NAMALWA (cell line): ENCODE measurements around the gene F3.
"Not testable (repeated sequence)": the region's sequence is repeated elsewhere in the genome, so short reads cannot be mapped to it uniquely, and the experiment has no call there.

Experiments used
- DNase-seq: peaks from one replicate; pipeline ENCODE4 v3.0.0-alpha.2; 2015; ENCODE audit warnings: low spot score

F3 gene

GRCh38 chr1:94541246-94542087 lies at the start of gene F3:
F3 (minus strand) TSS chr1:94541759; CDS start chr1:94541636, 123 bp downstream.
- DNase-seq = no peak

- DNase-seq = no peak
Measured at GRCh38 chr1:94590203-94591137, 48.9 kb upstream of the F3 start.

GRCh38 chr1:94589728-94590127 lies 48.2 kb upstream of the F3 start:
- DNase-seq = no peak

GRCh38 chr1:94582565-94582964 lies 41.0 kb upstream of the F3 start:
- no peak for DNase-seq

- DNase-seq = no peak
Measured at GRCh38 chr1:94580367-94581115, 39.0 kb upstream of the F3 start.

GRCh38 chr1:94579876-94580294 lies 38.3 kb upstream of the F3 start:
- DNase-seq = no peak

DNA sequence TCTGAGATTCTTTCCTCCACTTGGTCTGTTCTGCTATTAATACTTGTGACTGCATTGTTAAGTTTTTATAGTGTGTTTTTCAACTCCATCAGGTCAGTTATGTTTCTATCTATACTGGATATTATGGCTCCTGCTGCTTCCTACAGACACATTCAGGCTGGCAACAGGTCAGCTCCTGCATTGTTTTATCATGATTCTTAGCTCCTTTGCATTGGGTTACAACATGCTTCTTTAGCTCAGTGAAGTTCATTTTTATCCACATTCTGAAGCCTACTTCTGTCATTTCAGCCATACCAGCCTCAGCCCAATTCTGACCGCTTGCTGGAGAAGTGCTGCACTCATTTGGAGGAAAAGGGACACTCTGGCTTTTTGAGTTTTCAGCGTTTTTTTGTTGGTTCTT lies 37.3 kb upstream of the F3 start:
- DNase-seq = no peak

GRCh38 chr1:94573917-94574316 lies 32.4 kb upstream of the F3 start:
- not testable (repeated sequence) for DNase-seq

DNA sequence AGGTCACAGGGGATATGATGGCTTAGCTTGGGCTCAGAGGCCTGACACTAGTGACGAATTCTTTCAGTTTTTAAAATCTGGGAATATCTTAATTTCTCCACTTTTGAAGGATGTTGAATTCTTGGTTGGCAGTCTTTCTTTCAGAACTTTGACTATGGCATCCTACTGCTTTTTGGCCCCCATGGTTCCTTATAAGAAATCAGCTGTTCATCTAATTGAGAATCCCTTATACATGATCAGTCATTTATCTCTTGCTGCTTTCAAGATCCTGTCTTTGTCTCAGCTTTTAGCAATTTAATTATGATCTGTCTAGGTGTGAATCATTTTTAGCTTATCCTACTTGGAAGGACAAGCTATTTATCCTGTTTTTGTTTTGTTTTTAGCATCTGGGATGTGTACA lies 31.2 kb upstream of the F3 start:
- no peak for DNase-seq

- not testable (repeated sequence) for DNase-seq
Measured at GRCh38 chr1:94570965-94571364, 29.4 kb upstream of the F3 start.

DNA sequence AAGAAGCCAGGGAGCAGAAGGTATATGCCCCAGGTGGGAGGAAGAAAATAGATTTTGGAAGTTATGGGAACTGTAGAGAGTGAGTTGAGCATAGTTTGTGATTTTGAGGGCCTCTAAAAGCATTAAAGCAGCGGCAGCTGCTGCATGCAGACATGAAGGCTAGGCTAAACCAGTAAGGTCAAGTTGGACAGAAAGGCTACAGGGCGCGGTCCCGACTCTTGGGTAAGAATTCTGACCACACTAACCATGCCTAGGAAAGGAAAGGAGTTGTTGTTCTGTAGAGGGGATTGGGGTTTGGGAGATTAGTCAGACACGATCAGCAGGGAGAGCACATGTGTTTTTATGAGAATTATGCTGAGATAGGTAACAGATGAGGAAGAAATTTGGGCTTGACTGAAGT lies 27.2 kb upstream of the F3 start:
- DNase-seq = not testable (repeated sequence)

GRCh38 chr1:94567975-94568607 lies 26.5 kb upstream of the F3 start:
- not testable (repeated sequence) for DNase-seq

- not testable (repeated sequence) for DNase-seq
Measured at GRCh38 chr1:94566436-94566835, 24.9 kb upstream of the F3 start.

DNA sequence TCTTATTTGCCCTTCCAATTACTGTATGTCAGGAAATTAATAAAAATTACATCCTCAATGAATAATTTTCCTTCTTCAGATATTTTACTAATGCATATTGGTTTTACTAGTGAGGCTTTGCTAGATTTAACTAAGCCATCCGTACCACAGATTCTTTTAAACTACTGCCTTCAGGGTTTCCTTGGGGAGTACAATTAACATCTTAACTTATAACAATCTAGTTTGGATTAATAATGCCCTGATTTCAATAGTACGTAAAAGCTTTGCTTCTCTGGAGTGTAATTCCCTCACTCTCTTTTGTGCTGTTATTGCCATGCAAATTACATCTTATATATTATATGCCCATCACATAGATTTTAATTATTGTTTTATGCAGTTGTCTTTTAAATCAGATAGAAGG lies 24.3 kb upstream of the F3 start:
- no peak for DNase-seq

GRCh38 chr1:94562519-94563260 lies 21.1 kb upstream of the F3 start:
- DNase-seq = no peak

- DNase-seq = no peak
Measured at GRCh38 chr1:94560333-94560732, 18.8 kb upstream of the F3 start.

GRCh38 chr1:94559921-94560320 lies 18.4 kb upstream of the F3 start:
- DNase-seq = no peak

- DNase-seq = no peak
Measured at GRCh38 chr1:94555091-94555490, 13.5 kb upstream of the F3 start.

DNA sequence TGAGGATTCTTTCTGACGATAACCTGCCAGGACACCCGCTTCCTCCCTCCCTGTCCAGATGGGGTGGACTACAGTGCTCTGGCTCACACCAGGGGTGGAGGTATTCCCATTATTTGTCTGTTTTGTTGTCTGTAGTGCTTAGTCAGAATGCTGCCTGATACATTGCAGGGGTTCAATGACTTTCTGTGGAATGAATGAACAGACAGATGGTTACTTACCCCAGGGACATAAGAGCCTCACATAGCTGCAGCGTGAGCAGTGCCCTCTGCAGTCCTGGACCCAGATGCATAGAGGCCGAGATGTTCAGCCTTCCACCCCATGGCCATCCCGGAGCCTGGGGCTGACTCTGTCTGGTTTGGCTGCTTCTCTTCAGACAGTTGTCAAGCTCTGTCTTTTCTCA lies 13.0 kb upstream of the F3 start:
- no peak for DNase-seq

DNA sequence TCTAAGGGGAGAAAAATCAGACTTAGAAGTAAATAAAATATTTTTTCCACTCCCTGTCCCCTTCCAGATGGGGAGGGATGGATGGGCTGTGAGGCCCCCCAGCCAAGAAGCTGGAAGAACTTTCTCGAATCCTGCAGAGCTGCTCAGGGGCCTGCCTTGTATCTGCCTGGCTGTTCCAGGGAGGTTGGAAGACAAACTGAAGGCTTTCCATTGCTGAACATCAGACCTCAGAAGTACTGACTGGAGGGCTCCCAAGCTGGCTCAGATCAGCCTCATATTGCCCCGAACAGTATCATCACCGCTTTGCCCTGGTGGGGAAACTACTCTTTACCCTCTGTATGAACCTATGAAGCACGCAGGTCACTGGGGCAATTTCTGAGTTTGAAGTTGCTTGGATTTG lies 12.4 kb upstream of the F3 start:
- DNase-seq = no peak

GRCh38 chr1:94553323-94553730 lies 11.8 kb upstream of the F3 start:
- no peak for DNase-seq
